Measurements from ENCODE around the gene PUS1.

GRCh38 chr12:131922772-131923171 is 6.3 kb upstream of the PUS1 start:
- TF ChIP-seq CTCF (IDR thresholded peaks at IDR 0.05; ENCODE audit: control extremely low read depth in 1 of 3, insufficient read depth in 1 of 3, low read depth in 1 of 3, low read length in 3 of 3) (no peak), MAFK (IDR thresholded peaks at IDR 0.05; ENCODE audit: low read depth, low read length) (no peak), CHD1 (IDR thresholded peaks at IDR 0.05; ENCODE audit: low read depth, low read length) (no peak), GABPA (IDR thresholded peaks at IDR 0.05; ENCODE audit: borderline replicate concordance, insufficient read depth, low read length) (no peak), JUND (IDR thresholded peaks at IDR 0.05; ENCODE audit: low read length) (no peak), MAX (IDR thresholded peaks at IDR 0.05) (no peak), SIN3A (conservative IDR thresholded peaks at IDR 0.05 in 1 of 2, IDR thresholded peaks at IDR 0.05 in 1 of 2; ENCODE audit: low read depth in 1 of 2, low read length in 2 of 2) (no peak), POLR2AphosphoS5 (IDR thresholded peaks at IDR 0.05; ENCODE audit: low read depth, low read length) (no peak), NRF1 (IDR thresholded peaks at IDR 0.05; ENCODE audit: low read depth, low read length) (no peak), CHD2 (IDR thresholded peaks at IDR 0.05; ENCODE audit: low read length) (no peak)
